WI38 (cell line): ENCODE data around the gene WWOX.

ENCODE experiments used
- H3K4me3 ChIP-seq: 2 replicates; pipeline ENCODE4 v1.5.1; 2011; ENCODE audit warnings: low read depth, mild to moderate bottlenecking, control low read depth, low read length
- CTCF ChIP-seq: IDR thresholded peaks from 2 replicates; pipeline ENCODE4 v1.5.1; 2012; ENCODE audit warnings: low read depth, mild to moderate bottlenecking, control low read depth, low read length

The WWOX gene

DNA sequence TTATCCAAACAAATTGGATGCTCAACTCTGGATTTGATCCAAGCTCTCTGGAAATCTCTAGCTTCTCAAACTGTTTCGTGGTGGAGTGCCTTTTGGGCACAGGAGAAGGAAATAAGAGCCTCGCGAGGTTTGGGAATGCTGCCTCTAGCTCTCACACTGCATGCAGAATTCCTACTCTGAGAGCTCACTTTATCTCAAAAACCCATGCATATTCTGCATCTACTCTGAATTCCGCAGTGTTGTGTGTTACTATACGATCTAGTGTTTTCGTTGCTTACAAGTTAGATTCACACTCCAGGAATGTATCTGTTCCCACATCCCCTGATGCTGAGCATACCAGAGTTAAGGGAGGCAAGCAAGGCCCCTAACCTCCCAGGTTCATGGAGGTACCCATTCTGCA is 462.7 kb downstream of the WWOX start:
- H3K4me3 ChIP-seq: no peak overlapping the region

DNA sequence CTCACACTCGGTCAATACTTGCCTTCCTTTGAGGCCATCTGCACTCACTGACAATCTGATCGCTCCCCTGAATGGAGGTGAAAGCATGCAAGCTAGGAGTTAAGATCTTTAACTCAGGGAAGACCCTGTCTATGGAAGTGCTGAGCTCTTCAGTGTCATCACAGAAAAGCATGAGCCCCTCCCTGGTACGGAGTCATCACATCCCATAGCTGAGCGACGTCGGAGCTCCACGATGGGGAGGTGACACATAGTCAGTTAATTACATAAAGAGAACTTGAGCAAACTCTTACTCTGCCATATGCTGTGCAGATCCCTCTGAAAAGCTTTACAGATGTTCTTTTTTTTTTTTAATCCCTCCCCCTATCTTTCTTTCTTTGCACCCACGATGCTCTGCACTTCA is 463.2 kb downstream of the WWOX start:
- no peak for TF ChIP-seq CTCF
- no peak overlapping the region for H3K4me3 ChIP-seq

More for the DNA sequence above, 462.7 kb downstream of the WWOX start:
- no peak for TF ChIP-seq CTCF

DNA sequence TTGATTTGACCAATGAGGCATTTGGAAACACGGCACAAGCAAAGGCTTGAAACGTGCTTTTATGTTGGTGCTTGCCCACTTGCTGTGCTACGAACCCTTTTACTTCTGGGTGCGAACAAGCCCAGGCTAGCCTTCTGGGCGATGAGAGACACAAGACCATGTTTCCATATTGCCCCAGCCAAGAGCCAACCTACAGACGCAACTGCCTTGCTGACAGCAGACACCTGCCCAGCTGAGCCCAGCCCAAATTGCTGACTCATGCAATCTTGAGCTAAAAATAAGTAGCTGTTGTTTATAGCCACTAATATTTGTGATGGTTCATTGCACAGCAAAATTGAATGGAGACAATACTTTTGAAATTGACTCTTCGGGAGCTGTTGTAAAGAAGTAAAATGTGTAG is 464.5 kb downstream of the WWOX start:
- H3K4me3 ChIP-seq: no peak overlapping the region
- TF ChIP-seq CTCF: no peak

GRCh38 chr16:78566397-78567073 is 467.1 kb downstream of the WWOX start:
- no peak for TF ChIP-seq CTCF
- no peak overlapping the region for H3K4me3 ChIP-seq

- H3K4me3 ChIP-seq: no peak overlapping the region
- TF ChIP-seq CTCF: no peak
Observed at GRCh38 chr16:78570399-78571141, 471.1 kb downstream of the WWOX start.

- no peak overlapping the region for H3K4me3 ChIP-seq
- TF ChIP-seq CTCF: no peak
Observed at GRCh38 chr16:78571434-78571833, 472.0 kb downstream of the WWOX start.

GRCh38 chr16:78571898-78572358 is 472.5 kb downstream of the WWOX start:
- TF ChIP-seq CTCF: no peak
- no peak overlapping the region for H3K4me3 ChIP-seq
